HG03045 (cell line): ENCODE measurements around the gene ELANE.
"Not testable (repeated sequence)": the region's sequence is repeated elsewhere in the genome, so short reads cannot be mapped to it uniquely, and the experiment has no call there.

Experiments
- ATAC-seq: cut with Tn5 transposase; IDR thresholded peaks from one replicate; pipeline ENCODE4 v1.9.1; 2021; ENCODE audit warnings: mild to moderate bottlenecking, moderate library complexity; ENCODE audit not compliant: unreplicated experiment

The ELANE gene

GRCh38 chr19:835210-835810 lies 16.8 kb upstream of the ELANE start:
- no peak for ATAC-seq

GRCh38 chr19:840519-841206 lies 11.4 kb upstream of the ELANE start, which contains the start of gene PRTN3:
PRTN3 (plus strand) TSS chr19:840999; CDS start chr19:841009, 10 bp downstream.
- no peak for ATAC-seq

DNA sequence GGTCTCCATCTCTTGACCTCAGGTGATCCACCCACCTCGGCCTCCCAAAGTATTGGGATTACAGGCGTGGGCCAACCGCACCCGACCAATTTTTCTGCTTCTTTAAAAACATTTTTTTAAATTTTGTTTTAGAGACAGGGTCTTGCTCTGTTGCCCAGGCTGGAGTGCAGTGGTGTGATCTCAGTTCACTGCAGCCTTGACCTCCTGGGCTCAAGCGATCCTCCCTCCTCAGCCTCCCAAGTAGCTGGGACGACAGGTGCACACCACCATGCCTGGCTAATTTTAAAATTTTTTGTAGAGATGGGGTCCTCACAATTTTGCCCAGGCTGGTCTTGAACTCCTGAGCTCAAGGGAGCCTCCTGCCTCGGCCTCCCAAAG lies 9.3 kb upstream of the ELANE start:
- ATAC-seq = not testable (repeated sequence)

- no peak for ATAC-seq
These were observed 8.8 kb upstream of the ELANE start for GRCh38 chr19:843180-843835.

- ATAC-seq = no peak
These were observed 8.1 kb upstream of the ELANE start for GRCh38 chr19:843836-844545.

DNA sequence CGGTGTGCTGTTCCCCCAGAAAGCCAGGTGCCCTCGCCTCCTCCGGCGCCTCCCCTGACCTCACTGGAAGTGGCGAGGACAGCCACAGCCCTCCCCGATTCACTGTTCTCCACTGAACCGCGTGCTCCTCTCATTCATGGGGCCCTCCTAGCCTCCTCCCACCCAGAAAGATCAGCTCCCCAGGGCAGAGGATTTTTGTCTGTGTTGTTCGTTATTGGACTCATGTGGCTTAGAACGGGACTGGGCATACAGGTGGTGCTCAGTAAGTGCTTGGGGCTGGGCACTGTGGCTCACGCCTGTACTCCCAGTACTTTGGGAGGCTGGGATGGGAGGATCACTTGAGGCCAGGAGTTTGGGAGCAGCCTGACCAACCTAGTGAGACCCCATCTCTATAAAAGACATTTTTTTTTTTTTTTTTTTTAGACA lies 7.5 kb upstream of the ELANE start:
- no peak for ATAC-seq

DNA sequence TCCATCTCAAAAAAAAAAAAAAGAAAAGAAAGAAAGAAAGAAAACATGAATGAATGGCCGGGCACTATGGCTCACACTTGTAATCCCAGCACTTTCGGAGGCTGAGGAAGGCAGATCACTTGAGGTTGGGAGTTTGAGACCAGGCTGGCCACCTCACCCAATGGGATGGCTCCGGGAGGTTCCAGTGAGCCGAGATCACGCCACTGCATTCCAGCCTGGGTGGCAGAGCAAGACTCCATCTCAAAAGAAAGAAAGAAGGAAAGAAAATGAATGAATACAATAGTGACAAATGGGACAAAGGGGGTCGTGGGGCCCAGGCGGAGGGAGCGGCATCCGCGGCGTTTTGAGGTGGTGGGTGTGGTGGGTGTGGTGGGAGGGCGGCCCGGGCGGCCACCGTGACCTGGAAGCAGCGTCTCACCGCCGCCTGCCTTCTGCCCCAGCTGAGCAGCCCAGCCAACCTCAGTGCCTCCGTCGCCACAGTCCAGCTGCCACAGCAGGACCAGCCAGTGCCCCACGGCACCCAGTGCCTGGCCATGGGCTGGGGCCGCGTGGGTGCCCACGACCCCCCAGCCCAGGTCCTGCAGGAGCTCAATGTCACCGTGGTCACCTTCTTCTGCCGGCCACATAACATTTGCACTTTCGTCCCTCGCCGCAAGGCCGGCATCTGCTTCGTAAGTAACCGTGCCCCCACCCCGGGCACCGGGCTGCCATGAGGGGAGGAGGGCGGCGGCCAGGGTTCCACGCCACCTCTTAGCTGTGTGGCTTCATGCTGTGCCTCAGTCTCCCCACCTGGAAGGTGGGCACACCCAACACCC lies 6.2 kb upstream of the ELANE start:
- no peak for ATAC-seq

GRCh38 chr19:848386-848921 lies 3.6 kb upstream of the ELANE start:
- ATAC-seq = no peak

DNA sequence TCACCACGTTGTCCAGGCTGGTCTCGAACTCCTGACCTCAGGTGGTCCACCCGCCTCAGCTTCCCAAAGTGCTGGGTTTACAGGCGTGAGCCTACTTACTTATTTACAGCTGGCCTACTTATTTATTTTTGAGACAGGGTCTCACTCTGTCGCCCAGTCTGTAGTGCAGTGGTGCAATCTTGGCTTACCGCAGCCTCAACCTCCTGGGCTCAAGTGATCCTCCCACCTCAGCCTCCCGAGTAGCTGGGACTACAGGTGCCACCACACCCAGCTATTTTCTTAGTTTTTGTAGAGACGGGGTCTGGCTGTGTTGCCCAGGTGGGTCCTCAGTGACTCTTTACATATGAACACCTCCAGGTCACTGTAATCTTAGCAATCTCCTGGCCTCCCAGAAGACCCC lies 2.9 kb upstream of the ELANE start:
- not testable (repeated sequence) for ATAC-seq

- ATAC-seq = no peak
These were observed 1.7 kb upstream of the ELANE start for GRCh38 chr19:850221-850978.

DNA sequence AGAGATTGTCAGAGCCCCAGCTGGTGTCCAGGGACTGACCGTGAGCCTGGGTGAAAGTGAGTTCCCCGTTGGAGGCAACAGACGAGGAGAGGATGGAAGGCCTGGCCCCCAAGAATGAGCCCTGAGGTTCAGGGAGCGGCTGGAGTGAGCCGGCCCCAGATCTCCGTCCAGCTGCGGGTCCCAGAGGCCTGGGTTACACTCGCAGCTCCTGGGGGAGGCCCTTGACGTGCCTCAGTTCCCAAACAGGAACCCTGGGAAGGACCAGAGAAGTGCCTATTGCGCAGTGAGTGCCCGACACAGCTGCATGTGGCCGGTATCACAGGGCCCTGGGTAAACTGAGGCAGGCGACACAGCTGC lies 1.1 kb upstream of the ELANE start:
- no peak for ATAC-seq

DNA sequence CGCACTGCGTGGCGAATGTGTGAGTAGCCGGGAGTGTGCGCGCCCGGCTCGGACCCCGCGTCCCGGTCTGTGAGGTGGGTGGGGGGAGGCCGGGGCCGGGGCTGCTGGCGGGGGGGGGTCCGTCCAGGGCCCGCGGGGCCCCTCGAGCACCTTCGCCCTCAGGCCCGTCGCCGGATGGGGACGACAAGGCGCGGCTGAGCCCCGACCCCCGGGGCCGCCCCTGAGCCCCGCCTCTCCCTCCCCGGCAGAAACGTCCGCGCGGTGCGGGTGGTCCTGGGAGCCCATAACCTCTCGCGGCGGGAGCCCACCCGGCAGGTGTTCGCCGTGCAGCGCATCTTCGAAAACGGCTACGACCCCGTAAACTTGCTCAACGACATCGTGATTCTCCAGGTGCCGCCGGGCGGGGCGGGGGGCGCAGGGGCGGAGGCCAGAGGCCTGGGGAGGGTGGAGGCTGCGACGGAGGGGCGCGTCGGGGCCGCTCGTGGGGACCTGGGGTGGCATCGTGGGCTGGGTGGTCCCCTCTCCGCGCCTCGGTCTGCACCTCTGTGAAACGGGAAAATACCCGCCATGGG lies 997 bp downstream of the ELANE start:
- no peak for ATAC-seq

GRCh38 chr19:853614-854220 lies 1.6 kb downstream of the ELANE start:
- not testable (repeated sequence) for ATAC-seq

- ATAC-seq = no peak
These were observed 2.4 kb downstream of the ELANE start for GRCh38 chr19:854549-854948.

DNA sequence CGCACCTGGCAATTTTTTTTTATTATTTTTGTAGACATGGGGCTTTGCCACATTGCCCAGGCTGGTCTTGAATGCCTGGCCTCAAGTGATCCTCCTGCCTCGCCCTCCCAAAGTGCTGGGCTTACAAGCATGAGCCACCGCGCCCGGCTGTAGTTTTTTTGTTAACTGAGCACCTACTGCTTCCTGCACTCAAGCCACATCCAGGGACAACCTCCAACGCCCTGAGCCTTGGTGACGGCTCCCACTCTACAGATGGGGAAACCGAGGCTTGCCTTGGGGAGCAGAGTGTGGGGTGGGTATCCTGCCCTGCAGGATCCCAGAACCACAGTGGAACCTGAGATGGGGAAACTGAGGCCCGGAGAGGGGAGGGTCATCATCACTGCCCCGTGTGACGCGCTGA lies 3.0 kb downstream of the ELANE start:
- ATAC-seq = no peak

DNA sequence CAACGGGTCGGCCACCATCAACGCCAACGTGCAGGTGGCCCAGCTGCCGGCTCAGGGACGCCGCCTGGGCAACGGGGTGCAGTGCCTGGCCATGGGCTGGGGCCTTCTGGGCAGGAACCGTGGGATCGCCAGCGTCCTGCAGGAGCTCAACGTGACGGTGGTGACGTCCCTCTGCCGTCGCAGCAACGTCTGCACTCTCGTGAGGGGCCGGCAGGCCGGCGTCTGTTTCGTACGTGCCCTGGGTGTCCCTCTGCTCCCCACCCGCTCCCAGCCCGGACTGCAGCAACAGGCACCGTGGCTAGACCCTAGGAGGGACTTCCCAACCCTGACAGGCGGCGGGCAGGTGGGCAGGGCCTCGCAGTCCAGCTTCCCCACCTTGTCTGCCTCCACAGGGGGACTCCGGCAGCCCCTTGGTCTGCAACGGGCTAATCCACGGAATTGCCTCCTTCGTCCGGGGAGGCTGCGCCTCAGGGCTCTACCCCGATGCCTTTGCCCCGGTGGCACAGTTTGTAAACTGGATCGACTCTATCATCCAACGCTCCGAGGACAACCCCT lies 3.5 kb downstream of the ELANE start:
- ATAC-seq = no peak

- ATAC-seq = no peak
These were observed 6.2 kb downstream of the ELANE start for GRCh38 chr19:858284-858683.

GRCh38 chr19:858868-859843 lies 7.1 kb downstream of the ELANE start, which contains the start of gene CFD:
CFD (plus strand) TSS chr19:859664; CDS start chr19:859690, 26 bp downstream.
- no peak for ATAC-seq
